Left hindlimb (tissue), 1 donor: ENCODE results near the gene NR1H3.
"Not testable (repeated sequence)": the region's sequence is repeated elsewhere in the genome, so short reads cannot be mapped to it uniquely, and the experiment has no call there.

Experiments
- DNase-seq: peaks from one replicate; pipeline ENCODE4 v3.0.0-alpha.2; 2018

NR1H3 gene

GRCh38 chr11:47308050-47308823 lies 50.4 kb downstream of the NR1H3 start:
- DNase-seq = no peak

- no peak for DNase-seq
Measured at GRCh38 chr11:47314992-47315391, 57.2 kb downstream of the NR1H3 start.

DNA sequence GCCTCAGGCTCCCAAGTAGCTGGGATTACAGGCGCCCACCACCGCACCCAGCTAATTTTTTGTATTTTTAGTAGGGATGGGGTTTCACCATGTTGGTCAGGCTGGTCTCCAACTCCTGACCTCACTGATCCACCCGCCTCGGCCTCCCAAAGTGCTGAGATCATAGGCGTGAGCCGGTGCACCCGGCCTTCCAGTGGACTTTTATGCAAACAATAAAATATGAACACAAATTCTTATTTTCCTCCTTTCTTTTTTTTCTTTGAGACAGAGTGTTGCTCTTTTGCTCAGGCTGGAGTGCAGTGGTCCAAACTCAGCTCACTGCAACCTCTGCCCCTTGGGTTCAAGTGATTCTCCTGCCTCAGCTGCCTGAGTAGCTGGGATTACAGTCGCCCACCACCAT lies 58.7 kb downstream of the NR1H3 start:
- not testable (repeated sequence) for DNase-seq

GRCh38 chr11:47317064-47317828 lies 59.5 kb downstream of the NR1H3 start:
- DNase-seq = no peak

GRCh38 chr11:47318166-47318565 lies 60.4 kb downstream of the NR1H3 start:
- DNase-seq = no peak
